NCI-H226 (cell line): ENCODE results near the gene TAPBPL.

Experiments used
- DNase-seq: peaks from one replicate; pipeline ENCODE4 v3.0.0-alpha.2; 2015

The TAPBPL gene

GRCh38 chr12:6437586-6437985 is 14.3 kb upstream of the TAPBPL start:
- DNase-seq = no peak

GRCh38 chr12:6438345-6438744 is 13.5 kb upstream of the TAPBPL start:
- no peak for DNase-seq

GRCh38 chr12:6440391-6440790 is 11.5 kb upstream of the TAPBPL start:
- no peak for DNase-seq

- DNase-seq = no peak
Measured at GRCh38 chr12:6442836-6443235, 9.0 kb upstream of the TAPBPL start.

- no peak for DNase-seq
Measured at GRCh38 chr12:6443361-6443983, 8.4 kb upstream of the TAPBPL start.

GRCh38 chr12:6444031-6444430 is 7.8 kb upstream of the TAPBPL start:
- no peak for DNase-seq

GRCh38 chr12:6444704-6445688 is 6.8 kb upstream of the TAPBPL start, which contains the start of gene CD27:
Gene CD27 (plus strand): TSS chr12:6444955. CDS start chr12:6445096, 141 bp downstream.
- no peak for DNase-seq

- DNase-seq = no peak
Measured at GRCh38 chr12:6450091-6450868, 1.6 kb upstream of the TAPBPL start.

- no peak for DNase-seq
Measured at GRCh38 chr12:6450869-6451347, 934 bp upstream of the TAPBPL start.

- no peak for DNase-seq
Measured at GRCh38 chr12:6452245-6452943, 552 bp downstream of the TAPBPL start.

- DNase-seq = no peak
Measured at GRCh38 chr12:6452944-6453630, 1.2 kb downstream of the TAPBPL start.

GRCh38 chr12:6457220-6457945 is 5.5 kb downstream of the TAPBPL start:
- DNase-seq = no peak

GRCh38 chr12:6458281-6459003 is 6.6 kb downstream of the TAPBPL start:
- no peak for DNase-seq

GRCh38 chr12:6459004-6459337 is 7.1 kb downstream of the TAPBPL start:
- no peak for DNase-seq

- no peak for DNase-seq
Measured at GRCh38 chr12:6460751-6461371, 9.0 kb downstream of the TAPBPL start.

- DNase-seq = no peak
Measured at GRCh38 chr12:6461401-6462233, 9.8 kb downstream of the TAPBPL start.

- DNase-seq = no peak
Measured at GRCh38 chr12:6462234-6462995, 10.6 kb downstream of the TAPBPL start.

GRCh38 chr12:6463216-6463615 is 11.4 kb downstream of the TAPBPL start:
- no peak for DNase-seq
